Stromal cell of bone marrow (primary cell): ENCODE measurements around the gene CFD.
"Not testable (repeated sequence)": the region's sequence is repeated elsewhere in the genome, so short reads cannot be mapped to it uniquely, and the experiment has no call there.

Source experiments
- DNase-seq: peaks from one replicate; pipeline ENCODE4 v3.0.0-alpha.2; 2012; ENCODE audit warnings: low read depth

The CFD gene

GRCh38 chr19:888581-889385 lies 29.3 kb downstream of the CFD start:
- DNase-seq = no peak

GRCh38 chr19:889662-890295 lies 30.3 kb downstream of the CFD start:
- DNase-seq = no peak

GRCh38 chr19:890831-891230 lies 31.4 kb downstream of the CFD start:
- no peak for DNase-seq

GRCh38 chr19:891421-892200 lies 32.1 kb downstream of the CFD start:
- not testable (repeated sequence) for DNase-seq

GRCh38 chr19:892243-892893 lies 32.9 kb downstream of the CFD start:
- no peak for DNase-seq

- DNase-seq = peak; percentile 84
These were observed 33.6 kb downstream of the CFD start, which contains the start of the genes MED16 and RNU6-9 for GRCh38 chr19:892894-893689. TSS of gene MED16 (minus strand) at chr19:893187. CDS start at chr19:891131, 2,056 bp downstream. TSS of gene RNU6-9 (plus strand) at chr19:893484.

- DNase-seq = no peak
These were observed 37.0 kb downstream of the CFD start for GRCh38 chr19:896434-896833.

GRCh38 chr19:896999-897398 lies 37.5 kb downstream of the CFD start:
- no peak for DNase-seq

GRCh38 chr19:897442-898039 lies 38.1 kb downstream of the CFD start:
- DNase-seq = no peak

GRCh38 chr19:898663-899062 lies 39.2 kb downstream of the CFD start:
- no peak for DNase-seq

- DNase-seq = no peak
These were observed 40.0 kb downstream of the CFD start for GRCh38 chr19:899336-900042.

- DNase-seq = no peak
These were observed 40.5 kb downstream of the CFD start for GRCh38 chr19:900043-900301.

GRCh38 chr19:900302-901111 lies 41.0 kb downstream of the CFD start:
- DNase-seq = no peak

GRCh38 chr19:901216-902092 lies 42.0 kb downstream of the CFD start:
- no peak for DNase-seq

- no peak for DNase-seq
These were observed 42.6 kb downstream of the CFD start for GRCh38 chr19:902093-902370.

- DNase-seq = no peak
These were observed 43.2 kb downstream of the CFD start for GRCh38 chr19:902446-903226.

GRCh38 chr19:903266-903797 lies 43.9 kb downstream of the CFD start:
- no peak for DNase-seq

GRCh38 chr19:904545-904944 lies 45.1 kb downstream of the CFD start:
- DNase-seq = no peak
